Mucosa of descending colon (tissue), 3 donors: ENCODE measurements around the gene BSX. TPM values are rescaled to one million over a fixed set of nuclear protein-coding genes. Genes with fewer than 3 reads are reported as not detected.
A peak's percentile ranks its signal among the peaks of the same experiment; 100 is the strongest.

ENCODE experiments used
- ATAC-seq: fragments of 200-7000 bp; cut with Tn5 transposase; one replicate; pipeline ENCODE4 v1.9.1; 2020; ENCODE audit warnings: mild to moderate bottlenecking, moderate library complexity
- DNase-seq, 3 donors: peaks; one replicate each; pipeline ENCODE4 v3.0.0-alpha.2; 2020
- H3K36me3 ChIP-seq: fragments of 200-600 bp; one replicate; pipeline ENCODE4 v1.8.0; 2021; ENCODE audit warnings: low read depth, mild to moderate bottlenecking
- H3K4me1 ChIP-seq: fragments of 200-600 bp; one replicate; pipeline ENCODE4 v1.8.0; 2021; ENCODE audit warnings: low read depth, mild to moderate bottlenecking
- H3K4me3 ChIP-seq: fragments of 200-600 bp; one replicate; pipeline ENCODE4 v1.8.0; 2021; ENCODE audit warnings: mild to moderate bottlenecking
- H3K9me3 ChIP-seq: fragments of 200-600 bp; one replicate; pipeline ENCODE4 v1.8.0; 2021; ENCODE audit warnings: mild to moderate bottlenecking
- intact Hi-C, 2 donors: fragments of 100-400 bp; cut with DNase I in 1 of 2; cut with micrococcal nuclease in 1 of 2; formaldehyde crosslinking; loops; one replicate each; pipeline versions ENCODE4 v1.11.0 to v1.11.1; 2022; cut with DNase I, micrococcal nuclease
- long read RNA-seq, 2 donors: library from polyadenylated mRNA; unstranded; transcript quantifications; one replicate each; pipeline ENCODE4 v2.0.0, GENCODE V29; 2019 to 2021
- total RNA-seq, 3 donors: library from RNA; stranded (reverse); fragmentation: NEBNext Ultra II Directional in 2 of 3; extraction: Animal tissue kit (Norgen Biotek cat#: 25700) in 2 of 3; gene quantifications; one replicate each; pipeline versions ENCODE4 v1.2.1 to v1.2.4, GENCODE V29; 2021 to 2023
- TF ChIP-seq, protein P1 (sequence below): fragments of 200-600 bp; IDR thresholded peaks from one replicate; pipeline ENCODE4 v1.8.0; 2022; ENCODE audit warnings: antibody characterized with exemption, mild to moderate bottlenecking
- donor health status: DM: no; HTN: no; CAD: no; lungs with moderate emphysema.
- donor health status: DM: no; HTN: no; CAD: no.
- donor health status: DM: no; HTN: yes; CAD: no.

The BSX gene
- not detected for total RNA-seq
- long read RNA-seq, donor 1 = 0 reads
- long read RNA-seq, donor 2 = 0 reads

- Histone ChIP-seq H3K4me3 (no peak within 1 kb of the TSS), H3K36me3 (no peaks in the 10 kb centered on the region), H3K4me1 (peaks cover 10% of the 10 kb centered on the region), H3K9me3 (no peaks in the 10 kb centered on the region)
- TF ChIP-seq, protein P1, sequence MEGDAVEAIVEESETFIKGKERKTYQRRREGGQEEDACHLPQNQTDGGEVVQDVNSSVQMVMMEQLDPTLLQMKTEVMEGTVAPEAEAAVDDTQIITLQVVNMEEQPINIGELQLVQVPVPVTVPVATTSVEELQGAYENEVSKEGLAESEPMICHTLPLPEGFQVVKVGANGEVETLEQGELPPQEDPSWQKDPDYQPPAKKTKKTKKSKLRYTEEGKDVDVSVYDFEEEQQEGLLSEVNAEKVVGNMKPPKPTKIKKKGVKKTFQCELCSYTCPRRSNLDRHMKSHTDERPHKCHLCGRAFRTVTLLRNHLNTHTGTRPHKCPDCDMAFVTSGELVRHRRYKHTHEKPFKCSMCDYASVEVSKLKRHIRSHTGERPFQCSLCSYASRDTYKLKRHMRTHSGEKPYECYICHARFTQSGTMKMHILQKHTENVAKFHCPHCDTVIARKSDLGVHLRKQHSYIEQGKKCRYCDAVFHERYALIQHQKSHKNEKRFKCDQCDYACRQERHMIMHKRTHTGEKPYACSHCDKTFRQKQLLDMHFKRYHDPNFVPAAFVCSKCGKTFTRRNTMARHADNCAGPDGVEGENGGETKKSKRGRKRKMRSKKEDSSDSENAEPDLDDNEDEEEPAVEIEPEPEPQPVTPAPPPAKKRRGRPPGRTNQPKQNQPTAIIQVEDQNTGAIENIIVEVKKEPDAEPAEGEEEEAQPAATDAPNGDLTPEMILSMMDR = no peak
- ATAC-seq (peak; percentile 80), DNase-seq (peak in 2 of 3 donors; percentile 47 to 53)
- intact Hi-C loops = no loop called here
Measured at GRCh38 chr11:122981388-122982264, at the start of gene BSX. BSX (minus strand) TSS chr11:122981834; CDS start chr11:122981671, 163 bp downstream.

DNA sequence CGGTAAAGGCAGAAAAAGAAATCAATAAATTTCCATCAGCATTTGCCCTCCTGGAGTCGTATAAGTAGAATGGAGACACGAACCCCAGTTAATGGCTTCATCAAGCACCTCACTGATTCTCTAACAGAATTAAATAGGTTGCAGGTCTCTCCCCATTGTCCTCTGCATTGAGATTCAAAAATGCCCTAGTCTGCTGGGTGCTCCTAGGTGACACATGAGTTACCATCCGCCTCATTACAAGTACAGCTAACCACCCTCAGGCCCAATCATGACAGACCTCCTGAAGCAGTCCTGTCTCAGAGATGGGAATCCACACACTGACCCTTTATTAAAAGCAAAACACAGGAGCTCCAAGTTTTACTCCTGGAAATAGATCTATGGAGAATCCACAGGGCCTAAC lies 48.9 kb upstream of the BSX start:
- no peak for DNase-seq
- Histone ChIP-seq H3K36me3 (no peaks in the 10 kb centered on the region), H3K9me3 (no peaks in the 10 kb centered on the region), H3K4me1 (no peaks in the 10 kb centered on the region), H3K4me3 (no peak overlapping the region)
- ATAC-seq = no peak
- TF ChIP-seq, protein P1 = no peak
- intact Hi-C loops = no loop called here

DNA sequence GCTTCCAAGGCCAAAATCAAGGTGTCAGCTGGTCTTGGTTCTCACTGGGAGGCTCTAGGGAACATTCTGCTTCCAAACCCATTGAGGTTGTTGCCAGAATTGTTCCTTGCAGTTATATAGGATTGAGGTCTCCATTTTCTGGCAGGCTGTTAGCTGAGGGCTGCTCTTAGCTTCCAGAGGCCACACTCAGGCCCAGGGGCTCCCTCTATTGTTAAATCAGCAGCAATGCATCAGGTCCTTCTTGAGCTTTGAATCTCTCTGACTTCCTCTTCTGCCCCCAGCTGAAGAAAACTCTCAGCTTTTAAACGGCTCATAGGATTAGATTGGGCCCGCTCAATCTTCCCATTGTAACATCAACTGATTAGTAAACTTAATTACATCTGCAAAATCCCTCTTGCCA lies 39.3 kb upstream of the BSX start:
- TF ChIP-seq, protein P1 = peak; percentile 19
- H3K4me1 ChIP-seq = no peaks in the 10 kb centered on the region
- ATAC-seq (peak; percentile 66), DNase-seq (peak in 1 of 3 donors; percentile 16)
- H3K4me3 ChIP-seq = no peak overlapping the region
- H3K9me3 ChIP-seq = no peaks in the 10 kb centered on the region
- intact Hi-C loops = loop anchor here (5.0 to 10.0 kb wide), 2 partner anchors 156 to 159 kb away; no protein-coding TSS in a partner anchor
- no peaks in the 10 kb centered on the region for H3K36me3 ChIP-seq

DNA sequence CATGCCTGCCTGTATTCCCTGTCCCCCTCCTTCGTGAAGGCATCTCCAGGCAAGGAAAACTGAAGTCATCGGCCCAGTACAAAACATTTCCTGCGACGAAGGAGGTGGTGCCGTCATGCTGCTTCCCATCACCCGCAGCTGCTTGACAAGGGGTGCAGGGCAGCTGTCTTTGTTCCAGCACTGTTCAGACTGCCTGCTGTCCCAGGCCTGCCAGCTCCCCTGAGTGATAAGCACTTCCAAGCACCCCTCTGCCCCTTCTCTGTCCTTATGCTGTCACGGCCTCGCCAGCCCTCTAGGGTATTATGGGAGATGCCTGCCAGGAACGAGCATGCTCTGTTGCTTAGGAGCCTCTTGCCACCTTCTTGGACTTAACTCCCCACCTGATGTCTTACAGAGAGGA lies 37.1 kb upstream of the BSX start:
- no peaks in the 10 kb centered on the region for H3K9me3 ChIP-seq
- no peaks in the 10 kb centered on the region for H3K4me1 ChIP-seq
- intact Hi-C loops = no loop called here
- TF ChIP-seq, protein P1 = no peak
- ATAC-seq = no peak
- no peak overlapping the region for H3K4me3 ChIP-seq
- no peak for DNase-seq
- no peaks in the 10 kb centered on the region for H3K36me3 ChIP-seq

GRCh38 chr11:123011510-123011909 lies 29.9 kb upstream of the BSX start:
- DNase-seq (no peak), ATAC-seq (no peak)
- Histone ChIP-seq H3K4me3 (no peak overlapping the region), H3K36me3 (no peaks in the 10 kb centered on the region), H3K4me1 (no peaks in the 10 kb centered on the region), H3K9me3 (no peaks in the 10 kb centered on the region)
- intact Hi-C loops = no loop called here
- TF ChIP-seq, protein P1 = no peak
